ENCODE data around the gene LDLRAD4.
A peak's percentile ranks its signal among the peaks of the same experiment; 100 is the strongest.
"Not testable (repeated sequence)": the region's sequence is repeated elsewhere in the genome, so short reads cannot be mapped to it uniquely, and the experiment has no call there.

The LDLRAD4 gene

GRCh38 chr18:13672657-13673056, 454.1 kb downstream of the LDLRAD4 start:
- Histone ChIP-seq H3K9me2 (replicated peaks; ENCODE audit: insufficient read depth, low read length) (no peaks in the 10 kb centered on the region), H4K20me1 (ENCODE audit: low read depth, low read length) (peaks cover 3% of the 10 kb centered on the region; the same call in 1 of the 2 replicates), H3K9me3 (ENCODE audit: insufficient read depth, low read length) (no peaks in the 10 kb centered on the region), H3F3A (ENCODE audit: insufficient read depth) (peaks cover 8% of the 10 kb centered on the region; the same call in 1 of the 2 replicates), H3K36me3 (ENCODE audit: low read length) (no peaks in the 10 kb centered on the region), H3K4me2 (ENCODE audit: low read depth, low read length, poor library complexity, severe bottlenecking) (no peak overlapping the region), H3K27me3 (ENCODE audit: low read length) (no peaks in the 10 kb centered on the region), H3K79me2 (ENCODE audit: insufficient read depth, low read length) (no peaks in the 10 kb centered on the region; the same call in 1 of the 2 replicates), H2AFZ (ENCODE audit: low read depth, low read length, severe bottlenecking) (no peak overlapping the region), H3K9ac (ENCODE audit: low read length) (no peak overlapping the region), H3K4me3 (ENCODE audit: insufficient read depth, low read length, poor library complexity, severe bottlenecking) (no peak overlapping the region), H3K27ac (ENCODE audit: low read depth, low read length) (no peak overlapping the region)
- TF ChIP-seq CTCF (IDR thresholded peaks at IDR 0.05; ENCODE audit: insufficient read depth, low read length, poor library complexity, severe bottlenecking) (no peak), EZH2phosphoT487 (conservative IDR thresholded peaks at IDR 0.05; ENCODE audit: low read length) (no peak)

- Histone ChIP-seq H2AFZ (ENCODE audit: low read depth, low read length, severe bottlenecking) (no peak overlapping the region), H3K9me3 (ENCODE audit: insufficient read depth, low read length) (no peaks in the 10 kb centered on the region), H3K4me3 (ENCODE audit: insufficient read depth, low read length, poor library complexity, severe bottlenecking) (no peak overlapping the region), H3K27ac (ENCODE audit: low read depth, low read length) (no peak overlapping the region), H3K79me2 (ENCODE audit: insufficient read depth, low read length) (peaks cover 12% of the 10 kb centered on the region), H3K4me2 (ENCODE audit: low read depth, low read length, poor library complexity, severe bottlenecking) (no peak overlapping the region), H3K36me3 (ENCODE audit: low read length) (0 out of 2 replicates have a peak, but pooled peaks cover under 1% of the 10 kb centered on the region), H3K9ac (ENCODE audit: low read length) (no peak overlapping the region), H3K27me3 (ENCODE audit: low read length) (no peaks in the 10 kb centered on the region), H3F3A (ENCODE audit: insufficient read depth) (peaks cover 8% of the 10 kb centered on the region; the same call in 1 of the 2 replicates), H4K20me1 (ENCODE audit: low read depth, low read length) (peaks cover 8% of the 10 kb centered on the region), H3K9me2 (replicated peaks; ENCODE audit: insufficient read depth, low read length) (no peaks in the 10 kb centered on the region)
- TF ChIP-seq CTCF (IDR thresholded peaks at IDR 0.05; ENCODE audit: insufficient read depth, low read length, poor library complexity, severe bottlenecking) (no peak), EZH2phosphoT487 (conservative IDR thresholded peaks at IDR 0.05; ENCODE audit: low read length) (no peak)
These were observed 457.9 kb downstream of the LDLRAD4 start for GRCh38 chr18:13676471-13676870.

GRCh38 chr18:13677350-13677749, 458.8 kb downstream of the LDLRAD4 start:
- not testable (repeated sequence) for H3K27ac ChIP-seq (ENCODE audit: low read depth, low read length); H3F3A ChIP-seq (ENCODE audit: insufficient read depth); H3K4me2 ChIP-seq (ENCODE audit: low read depth, low read length, poor library complexity, severe bottlenecking); H3K36me3 ChIP-seq (ENCODE audit: low read length); H2AFZ ChIP-seq (ENCODE audit: low read depth, low read length, severe bottlenecking); H3K9me2 ChIP-seq (replicated peaks; ENCODE audit: insufficient read depth, low read length); H3K9me3 ChIP-seq (ENCODE audit: insufficient read depth, low read length); H3K9ac ChIP-seq (ENCODE audit: low read length); H3K4me3 ChIP-seq (ENCODE audit: insufficient read depth, low read length, poor library complexity, severe bottlenecking); H4K20me1 ChIP-seq (ENCODE audit: low read depth, low read length); H3K27me3 ChIP-seq (ENCODE audit: low read length)
- H3K79me2 ChIP-seq (ENCODE audit: insufficient read depth, low read length), result peaks cover 12% of the 10 kb centered on the region

- H3K36me3 ChIP-seq (ENCODE audit: low read length), result 0 out of 2 replicates have a peak, but pooled peaks cover 2% of the 10 kb centered on the region
- TF ChIP-seq CTCF (IDR thresholded peaks at IDR 0.05; ENCODE audit: insufficient read depth, low read length, poor library complexity, severe bottlenecking), result peak; percentile 13
- no peak for TF ChIP-seq EZH2phosphoT487 (conservative IDR thresholded peaks at IDR 0.05; ENCODE audit: low read length)
- H4K20me1 ChIP-seq (ENCODE audit: low read depth, low read length), result peaks cover 7% of the 10 kb centered on the region
- H3K9me2 ChIP-seq (replicated peaks; ENCODE audit: insufficient read depth, low read length), result no peaks in the 10 kb centered on the region
- no peak overlapping the region for H3K4me3 ChIP-seq (ENCODE audit: insufficient read depth, low read length, poor library complexity, severe bottlenecking)
- H3K9me3 ChIP-seq (ENCODE audit: insufficient read depth, low read length), result no peaks in the 10 kb centered on the region
- H3K9ac ChIP-seq (ENCODE audit: low read length), result no peak overlapping the region
- no peaks in the 10 kb centered on the region for H3K27me3 ChIP-seq (ENCODE audit: low read length)
- H3K27ac ChIP-seq (ENCODE audit: low read depth, low read length), result no peak overlapping the region
- peaks cover 41% of the 10 kb centered on the region for H3K79me2 ChIP-seq (ENCODE audit: insufficient read depth, low read length)
- no peak overlapping the region for H2AFZ ChIP-seq (ENCODE audit: low read depth, low read length, severe bottlenecking)
- H3K4me2 ChIP-seq (ENCODE audit: low read depth, low read length, poor library complexity, severe bottlenecking), result no peak overlapping the region
- H3F3A ChIP-seq (ENCODE audit: insufficient read depth), result no peaks in the 10 kb centered on the region; the same call in 1 of the 2 replicates
These were observed 462.1 kb downstream of the LDLRAD4 start for GRCh38 chr18:13680612-13681011.

Measured in SU-DHL-6 (cell line).